Stomach (tissue), 4 donors: Measurements from ENCODE around the gene APOM.

Experiments used
- POLR2A ChIP-seq, 4 donors: fragments of 450-650 bp; IDR thresholded peaks; one replicate each; pipeline ENCODE4 v1.6.1; 2016; ENCODE audit warnings: antibody characterized with exemption in 4 of 4, control low read depth in 2 of 4, mild to moderate bottlenecking in 1 of 4, moderate library complexity in 1 of 4
- POLR2AphosphoS5 ChIP-seq, 3 donors: sonication (generic); formaldehyde crosslinking; IDR thresholded peaks; one replicate each; pipeline ENCODE4 v1.6.1; 2016; ENCODE audit warnings: antibody characterized with exemption in 3 of 3
- TF ChIP-seq, protein P1 (sequence below), 7 experiments: fragments of 450-650 bp in 4 of 7; fragments of 200-600 bp in 3 of 7; sonication (generic) in 3 of 7; IDR thresholded peaks; one replicate each; pipeline ENCODE4 v1.5.1; 2016 to 2019; ENCODE audit warnings: antibody characterized with exemption in 7 of 7, control low read depth in 2 of 7, mild to moderate bottlenecking in 1 of 7

DNA sequence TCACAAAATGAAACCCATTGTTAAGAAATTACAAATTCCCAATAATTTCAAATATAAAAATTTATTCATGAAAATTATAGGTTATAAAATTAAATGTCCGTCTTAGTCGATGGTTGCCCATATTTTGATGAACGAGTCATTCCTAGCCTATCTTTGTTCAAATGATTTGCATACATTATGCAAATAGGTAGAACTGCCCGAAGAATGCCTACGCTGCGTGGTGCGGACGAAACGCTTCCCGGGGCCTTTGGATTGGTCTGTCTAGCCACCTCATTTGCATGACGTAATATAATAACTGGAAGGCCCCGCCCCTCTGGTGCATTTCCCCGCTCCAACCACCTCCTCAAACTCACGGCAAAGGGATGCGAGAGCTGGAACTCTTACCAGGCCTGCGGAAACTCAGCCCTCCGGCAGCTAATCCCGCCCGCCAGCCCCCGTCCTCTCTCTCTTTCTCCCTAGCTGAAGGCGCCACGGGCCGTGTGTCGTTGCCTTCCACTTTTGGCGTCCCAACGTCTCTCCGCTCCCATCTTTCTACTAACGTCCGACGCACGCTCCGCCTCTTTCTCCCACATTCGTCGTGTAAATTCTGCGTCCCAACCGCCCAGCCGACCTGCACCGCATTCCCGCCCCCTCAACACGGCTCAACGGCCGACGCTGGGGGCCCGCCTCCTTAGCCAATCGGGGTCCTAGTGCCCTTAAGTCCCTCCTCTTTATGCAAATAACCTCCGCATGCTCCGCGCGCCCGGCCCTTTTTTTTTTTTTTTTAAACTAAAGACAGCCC lies 35.7 kb upstream of the APOM start:
- peak; percentile 52 to 93 (median 89) for TF ChIP-seq POLR2AphosphoS5 (IDR thresholded peaks at IDR 0.05)
- peak in 2 of 4 donors; percentile 82 to 95 for TF ChIP-seq POLR2A (IDR thresholded peaks at IDR 0.05)
- TF ChIP-seq, protein P1, sequence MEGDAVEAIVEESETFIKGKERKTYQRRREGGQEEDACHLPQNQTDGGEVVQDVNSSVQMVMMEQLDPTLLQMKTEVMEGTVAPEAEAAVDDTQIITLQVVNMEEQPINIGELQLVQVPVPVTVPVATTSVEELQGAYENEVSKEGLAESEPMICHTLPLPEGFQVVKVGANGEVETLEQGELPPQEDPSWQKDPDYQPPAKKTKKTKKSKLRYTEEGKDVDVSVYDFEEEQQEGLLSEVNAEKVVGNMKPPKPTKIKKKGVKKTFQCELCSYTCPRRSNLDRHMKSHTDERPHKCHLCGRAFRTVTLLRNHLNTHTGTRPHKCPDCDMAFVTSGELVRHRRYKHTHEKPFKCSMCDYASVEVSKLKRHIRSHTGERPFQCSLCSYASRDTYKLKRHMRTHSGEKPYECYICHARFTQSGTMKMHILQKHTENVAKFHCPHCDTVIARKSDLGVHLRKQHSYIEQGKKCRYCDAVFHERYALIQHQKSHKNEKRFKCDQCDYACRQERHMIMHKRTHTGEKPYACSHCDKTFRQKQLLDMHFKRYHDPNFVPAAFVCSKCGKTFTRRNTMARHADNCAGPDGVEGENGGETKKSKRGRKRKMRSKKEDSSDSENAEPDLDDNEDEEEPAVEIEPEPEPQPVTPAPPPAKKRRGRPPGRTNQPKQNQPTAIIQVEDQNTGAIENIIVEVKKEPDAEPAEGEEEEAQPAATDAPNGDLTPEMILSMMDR (IDR thresholded peaks at IDR 0.05): no peak
